Ammon's horn (tissue), 1 donor: ENCODE data around the gene BOD1L1.
A peak's percentile ranks its signal among the peaks of the same experiment; 100 is the strongest.

Source experiments
- DNase-seq: peaks from one replicate; pipeline ENCODE4 v3.0.0-alpha.2; 2016; ENCODE audit warnings: low spot score

The BOD1L1 gene

DNA sequence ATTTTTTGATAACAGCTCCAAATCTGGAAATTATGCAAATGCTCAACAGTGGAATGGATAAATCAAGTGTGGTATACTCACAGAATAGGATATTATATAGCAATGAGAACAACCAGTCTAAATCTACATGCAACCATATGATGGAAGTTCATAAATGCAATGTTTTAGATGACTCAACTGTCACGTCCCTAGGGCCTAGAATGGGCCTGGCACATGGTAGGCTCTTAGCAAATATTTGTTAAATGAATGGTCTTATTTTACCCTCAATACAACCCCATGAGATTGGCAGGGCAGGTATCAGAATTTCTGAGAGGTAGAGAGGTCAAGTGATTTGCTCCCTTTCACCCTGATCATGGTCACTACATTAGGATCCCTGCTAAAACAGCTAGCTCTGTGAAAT lies 68.6 kb downstream of the BOD1L1 start:
- DNase-seq: no peak

DNA sequence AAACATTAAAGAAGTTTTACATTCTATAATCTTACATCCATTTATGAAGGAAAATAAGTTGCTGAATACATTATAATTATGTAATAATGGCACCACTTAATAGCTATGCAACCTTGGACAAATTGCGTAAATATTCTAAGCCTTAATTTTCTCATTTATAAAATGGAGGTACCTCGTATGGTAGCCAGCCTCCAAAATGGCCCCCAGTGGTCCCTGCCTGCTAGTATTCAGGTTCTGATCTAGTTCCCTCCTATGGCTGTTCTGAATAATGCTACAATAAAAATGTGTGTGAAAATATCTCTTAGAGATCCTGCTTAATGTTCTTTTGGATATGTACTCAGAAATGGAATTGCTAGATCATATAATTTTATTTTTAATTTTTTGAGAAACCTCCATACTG lies 72.2 kb downstream of the BOD1L1 start:
- no peak for DNase-seq

DNA sequence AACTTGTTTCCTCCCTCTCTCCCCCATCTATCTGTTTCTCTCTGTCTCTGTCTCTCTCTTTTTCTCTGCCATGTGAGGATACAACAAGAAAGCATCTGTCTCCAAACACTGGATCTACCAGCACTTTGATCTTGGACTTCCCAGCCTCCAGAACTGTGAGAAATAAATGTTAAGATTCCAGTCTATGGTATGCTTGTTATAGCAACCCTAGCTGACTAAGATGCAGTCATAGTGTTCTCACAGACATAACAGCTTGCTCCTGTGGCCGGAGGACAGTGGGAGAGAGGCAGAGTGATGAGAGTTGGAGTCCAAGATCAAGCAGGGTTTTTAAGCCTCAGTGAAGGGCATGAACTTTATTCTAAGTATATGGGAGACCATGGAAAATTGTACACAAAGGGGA lies 74.4 kb downstream of the BOD1L1 start:
- no peak for DNase-seq

DNA sequence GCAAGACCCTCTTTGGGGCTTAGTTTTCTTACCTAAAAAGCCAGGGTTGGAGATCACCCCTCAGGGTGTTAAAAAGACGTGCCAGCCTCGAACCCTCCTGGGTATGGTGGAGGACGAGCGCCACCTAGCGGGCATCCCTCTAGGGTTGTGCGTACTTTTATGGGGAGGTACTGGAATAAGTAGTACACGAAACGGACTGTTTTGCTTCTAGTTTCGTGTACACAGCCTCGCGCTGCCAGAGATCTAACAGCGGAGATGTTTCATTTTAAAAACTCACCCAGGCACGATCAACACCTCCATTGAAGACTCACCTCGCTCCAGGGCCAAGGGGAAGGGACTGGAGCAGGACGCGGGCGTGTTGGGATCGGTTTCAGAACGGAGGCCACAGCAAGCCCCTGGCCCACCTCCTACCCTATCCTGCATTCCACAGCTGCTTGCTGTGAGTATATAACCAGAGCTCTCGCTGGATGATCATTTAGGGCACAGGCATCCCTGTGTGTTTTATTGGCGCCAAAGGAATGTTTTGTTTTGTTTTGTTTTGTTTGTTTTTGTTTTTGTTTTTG lies 78.5 kb downstream of the BOD1L1 start:
- peak; percentile 80 for DNase-seq

DNA sequence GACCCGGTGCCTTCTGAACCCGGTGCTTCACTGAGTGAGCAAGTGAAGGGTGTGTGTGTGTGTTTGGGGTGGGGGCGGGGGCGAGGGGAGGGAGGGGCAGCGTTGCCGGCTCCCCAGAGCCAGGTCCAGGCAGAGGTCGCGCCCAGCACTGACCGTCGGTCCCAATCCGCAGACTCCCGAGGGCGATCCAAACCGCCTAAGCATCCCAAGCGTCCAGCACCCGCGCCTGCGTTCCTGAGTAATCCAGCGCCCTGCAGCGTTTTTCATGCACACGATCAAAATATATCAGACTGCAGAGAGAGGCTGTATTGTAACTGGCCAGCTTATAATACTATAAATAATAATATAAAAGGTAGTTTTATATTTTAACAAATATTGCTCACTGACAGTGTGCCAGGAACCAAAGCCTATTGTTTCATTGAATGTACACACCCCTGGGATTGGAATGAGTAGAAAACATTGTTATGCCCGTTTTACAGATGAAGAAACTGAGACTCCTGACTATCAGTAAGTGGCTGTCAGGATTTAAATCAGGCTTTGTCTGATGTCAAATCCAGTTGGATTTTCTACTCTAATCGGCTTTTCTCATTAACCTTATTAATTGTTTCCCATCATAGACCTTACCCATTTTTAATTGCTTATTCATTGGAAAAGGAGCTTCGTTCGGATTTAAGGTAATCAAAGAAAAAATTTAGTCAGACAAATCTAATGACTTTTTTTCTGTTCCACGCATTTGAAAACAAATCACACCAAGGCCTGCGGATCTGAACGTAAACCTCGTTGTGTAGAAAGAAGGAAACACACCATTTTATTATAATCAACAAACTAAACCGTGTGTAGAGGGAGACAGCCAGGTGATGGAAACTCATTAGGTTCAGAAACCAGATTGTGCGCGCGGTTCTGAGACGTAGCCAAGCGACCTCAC lies 79.2 kb downstream of the BOD1L1 start:
- DNase-seq: no peak

DNA sequence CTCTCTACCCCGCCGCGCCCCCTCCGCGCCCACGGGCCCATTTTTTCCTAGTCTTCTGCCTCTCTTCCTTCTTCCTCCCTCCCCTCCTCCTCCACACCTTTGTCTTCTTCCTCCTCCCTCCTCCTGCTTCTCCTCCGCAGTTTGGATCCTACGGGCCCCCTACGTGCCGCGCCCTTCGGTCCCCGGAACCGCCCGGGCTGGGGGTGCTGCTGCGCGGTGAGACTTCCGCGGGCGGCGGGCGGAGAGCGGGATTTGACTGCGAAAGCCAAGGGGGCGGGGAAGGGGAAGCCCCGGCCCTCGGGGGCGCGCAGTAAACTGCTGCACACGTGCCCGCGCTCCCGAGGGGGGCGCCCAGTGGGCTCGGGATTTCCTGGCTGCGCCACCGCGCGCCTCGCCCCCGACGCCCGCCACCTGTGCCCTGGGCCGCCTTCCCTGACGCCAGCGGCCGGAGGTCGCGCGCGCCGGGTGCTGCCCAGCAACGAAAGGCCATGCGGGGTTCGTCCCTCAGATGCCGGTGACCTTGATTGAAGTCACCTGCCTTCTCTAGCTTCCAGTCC lies 80.0 kb downstream of the BOD1L1 start:
- no peak for DNase-seq

DNA sequence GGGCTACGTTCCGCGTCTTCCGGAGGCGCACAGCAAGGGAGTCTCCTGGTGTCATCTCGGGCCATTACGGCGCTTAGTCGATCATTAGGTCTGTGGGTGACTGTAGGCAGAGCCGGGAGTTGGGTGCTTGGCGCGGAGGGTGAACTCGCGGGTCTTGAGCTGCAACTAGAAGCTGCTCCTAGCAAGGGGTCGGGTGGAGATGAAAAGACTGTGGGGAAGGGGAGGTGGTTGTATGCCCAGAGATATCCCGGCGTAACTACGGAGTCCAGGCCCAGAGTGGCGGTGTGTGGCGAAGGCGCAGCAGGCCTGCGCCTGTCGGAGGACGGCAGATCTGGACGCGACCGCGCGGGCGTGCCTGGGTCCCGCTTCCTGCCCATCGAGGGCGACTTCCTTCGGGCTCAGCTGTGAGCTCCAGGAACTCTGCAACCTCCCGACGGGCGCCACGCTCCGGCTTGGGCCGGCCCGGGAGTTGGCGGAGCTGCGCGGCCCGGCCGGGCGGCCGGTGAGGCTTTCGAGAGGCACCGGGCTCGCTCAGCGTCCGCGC lies 80.5 kb downstream of the BOD1L1 start:
- no peak for DNase-seq

DNA sequence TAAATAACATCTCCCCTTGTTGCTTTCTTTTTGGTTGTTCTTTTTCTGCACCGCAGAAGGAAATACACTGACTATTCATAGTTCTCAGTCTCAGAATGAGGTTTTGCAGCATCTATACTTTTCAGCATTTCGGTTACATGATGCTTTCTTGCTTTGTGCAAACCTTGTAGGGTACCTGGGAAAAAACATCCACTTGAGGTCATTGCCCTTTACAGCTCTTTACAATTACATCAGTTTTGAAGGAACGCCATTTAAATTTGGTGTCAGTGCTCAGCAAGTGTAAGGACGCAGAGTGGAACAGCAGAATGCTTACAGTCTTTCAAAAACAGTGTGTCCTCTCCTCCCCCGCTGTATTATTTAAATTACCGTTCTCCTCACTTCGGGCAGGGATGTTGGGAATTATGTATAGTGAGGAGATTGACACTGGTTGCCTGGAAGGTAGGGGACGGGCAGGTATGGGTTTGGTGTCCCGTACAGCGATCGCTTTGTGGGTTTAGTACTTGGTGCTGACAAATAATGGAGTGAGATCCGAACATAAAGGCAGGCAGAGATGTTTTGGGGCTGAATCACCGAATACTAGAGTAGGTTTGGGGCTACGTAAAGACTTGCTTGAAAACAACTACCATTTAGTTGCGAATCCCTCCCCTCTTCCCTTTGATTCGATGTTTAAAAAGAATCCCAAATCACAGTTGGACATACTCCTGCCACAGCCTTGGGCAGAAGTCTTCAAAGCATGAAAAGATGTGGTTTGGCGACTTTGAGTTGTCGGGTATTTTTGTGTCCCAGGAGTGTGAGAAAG lies 81.2 kb downstream of the BOD1L1 start:
- DNase-seq: no peak

DNA sequence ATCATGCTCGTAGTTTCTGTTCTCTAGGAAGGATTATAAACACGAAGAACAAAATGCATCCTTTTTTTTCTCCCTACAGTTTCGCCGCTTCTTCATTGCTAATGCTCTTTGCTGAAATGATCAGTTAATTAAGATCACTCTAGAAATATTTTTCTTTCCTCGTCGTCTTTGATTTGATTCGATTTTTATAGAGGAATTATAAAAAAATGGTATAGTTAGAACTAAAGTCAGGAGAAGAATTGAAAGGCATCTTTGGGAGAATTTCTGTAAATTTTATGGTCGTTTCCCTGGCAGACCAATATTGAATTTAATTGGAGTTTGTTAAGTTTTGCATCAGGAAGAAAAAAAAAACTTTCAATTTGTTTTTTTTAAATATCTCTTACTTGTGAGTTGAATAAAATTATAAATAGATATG lies 82.1 kb downstream of the BOD1L1 start:
- DNase-seq: no peak

DNA sequence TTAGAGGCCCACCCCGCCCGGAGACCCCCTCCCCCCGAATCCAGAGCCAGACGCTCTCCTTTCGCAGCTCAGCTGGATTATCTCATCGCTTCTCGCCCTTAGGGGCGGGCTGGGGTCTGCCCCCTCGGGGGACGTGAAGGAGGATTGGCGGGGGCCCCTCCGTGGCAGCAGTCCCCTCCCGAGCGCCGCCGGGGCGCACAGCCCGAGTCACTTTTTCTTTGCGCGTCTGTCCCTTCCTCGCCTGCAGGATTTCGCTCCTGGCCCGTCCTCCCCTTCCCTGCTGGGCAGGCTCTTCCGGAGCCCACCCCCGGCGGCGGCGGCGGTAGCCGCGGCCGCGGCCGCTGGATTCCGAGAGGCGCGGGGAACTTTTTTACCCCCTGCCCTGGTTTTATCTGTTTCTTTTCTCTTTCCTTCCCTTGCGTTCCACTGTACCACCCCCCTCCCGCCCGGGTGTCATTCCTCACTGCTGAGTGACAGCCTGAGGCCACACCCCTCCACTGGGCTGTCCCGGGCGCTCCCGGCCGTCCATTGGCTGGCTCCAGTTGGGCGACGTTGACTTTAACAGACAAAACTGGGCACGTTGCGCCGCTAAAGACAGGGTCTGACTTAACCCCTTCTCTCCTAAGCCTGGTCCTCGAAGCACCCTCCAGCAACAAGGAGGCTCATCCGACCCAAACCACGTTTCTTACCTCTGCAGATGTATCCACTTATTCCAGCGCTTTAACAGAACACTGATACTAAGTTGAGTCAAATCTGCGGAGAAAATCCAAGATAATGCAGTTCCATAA lies 82.7 kb downstream of the BOD1L1 start:
- DNase-seq: peak; percentile 38

DNA sequence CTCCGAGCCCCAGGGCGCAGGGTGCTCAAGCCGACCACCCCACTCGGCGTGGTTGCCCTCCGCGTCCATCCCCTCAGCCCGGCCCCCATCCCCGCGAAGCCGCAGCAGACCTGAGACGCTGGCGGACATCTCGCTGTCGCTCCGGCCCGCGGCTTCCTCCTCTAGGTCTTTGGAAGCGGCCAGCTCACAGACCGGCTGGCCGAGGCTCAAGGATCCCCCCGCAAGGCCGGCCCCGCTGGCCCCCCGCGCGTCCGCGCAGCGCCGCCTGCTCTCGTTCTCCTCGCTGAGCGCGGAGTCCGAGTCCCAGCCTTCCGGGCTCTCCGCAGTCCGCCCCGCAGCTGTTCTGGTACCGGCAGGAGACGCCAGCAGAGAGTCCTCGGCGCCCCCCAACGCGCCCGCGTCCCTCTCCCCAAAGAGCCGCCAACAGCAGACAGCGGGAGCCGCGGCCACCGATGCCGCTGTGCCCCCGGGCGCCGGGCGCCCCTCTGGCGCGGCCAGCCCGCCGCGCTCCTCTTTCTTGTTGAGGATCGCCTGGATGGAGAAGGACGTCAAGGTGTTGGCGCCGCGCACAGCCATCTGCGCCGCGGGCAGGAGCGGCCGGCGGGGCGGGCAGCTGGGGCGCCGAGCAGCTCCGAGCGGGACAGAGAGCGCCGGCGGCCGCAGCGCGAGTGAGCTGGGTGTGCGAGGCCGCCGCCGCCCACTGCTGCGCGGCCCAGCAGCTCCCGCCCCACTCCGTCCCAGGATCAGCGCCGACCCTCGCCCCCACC lies 83.5 kb downstream of the BOD1L1 start, which contains the start of gene NKX3-2:
NKX3-2 (minus strand) TSS at position 670 of the 767 bp plus-strand sequence; CDS start at position 576, 94 bp downstream.
- no peak for DNase-seq

DNA sequence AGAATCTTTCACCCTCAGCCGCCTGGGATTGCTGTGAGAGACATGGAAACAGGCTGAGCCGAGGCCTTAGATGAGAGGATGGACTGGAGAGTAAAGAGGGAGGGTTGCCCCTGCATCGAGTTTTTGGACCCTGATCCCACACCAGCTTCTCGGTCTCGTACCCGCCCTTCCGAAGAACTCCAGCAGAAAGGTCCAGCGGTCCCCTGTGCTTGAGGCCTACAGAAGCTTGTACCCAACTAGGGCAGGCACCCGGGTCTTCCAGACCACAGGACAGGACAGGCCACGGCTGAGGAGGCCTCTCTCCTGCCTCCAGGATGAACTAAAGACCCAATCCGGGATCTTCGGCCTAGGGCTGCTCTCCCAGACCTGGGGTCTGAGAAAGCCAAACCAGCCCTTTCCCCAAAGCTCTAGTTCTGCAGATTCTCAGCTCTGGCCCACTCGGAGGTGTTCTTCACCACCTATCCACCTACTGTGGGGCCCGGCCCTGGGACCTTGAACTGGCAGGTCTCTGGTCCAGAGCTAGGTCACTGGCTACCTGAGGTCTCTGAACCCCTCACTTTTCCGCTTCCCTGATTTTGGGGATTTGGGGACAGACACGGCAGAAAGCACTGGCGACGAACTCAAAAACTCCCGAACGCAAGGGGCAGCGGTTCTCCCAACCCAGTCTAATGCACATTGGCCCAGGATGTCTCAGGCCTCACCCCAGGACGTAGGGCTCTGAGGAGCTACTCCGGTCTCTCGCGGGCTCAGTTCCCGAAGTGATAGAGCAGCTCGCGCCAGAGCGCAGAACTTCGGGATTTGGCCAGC lies 84.3 kb downstream of the BOD1L1 start:
- no peak for DNase-seq

DNA sequence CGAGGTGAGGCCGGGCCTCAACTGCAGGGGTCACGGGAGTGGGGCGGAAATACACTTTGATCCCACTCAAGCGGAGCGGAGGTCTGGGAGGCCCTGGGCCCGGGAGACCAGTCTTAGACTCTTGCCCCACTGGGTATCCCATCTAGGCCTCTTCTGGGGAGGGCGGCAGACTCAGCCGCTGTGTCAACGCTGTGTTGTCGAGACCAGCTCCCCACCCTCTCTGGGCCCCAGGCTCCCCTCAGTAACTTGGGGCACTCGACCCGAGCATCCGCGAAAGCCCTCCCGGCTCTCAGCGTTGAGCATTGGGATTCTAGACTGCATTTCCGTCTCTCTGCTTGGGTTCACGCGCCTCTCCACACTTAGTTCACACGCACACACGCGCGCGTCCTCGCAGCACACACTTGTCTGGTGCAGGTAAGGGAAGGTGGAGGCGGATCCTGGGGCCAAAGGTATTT lies 84.9 kb downstream of the BOD1L1 start:
- no peak for DNase-seq

DNA sequence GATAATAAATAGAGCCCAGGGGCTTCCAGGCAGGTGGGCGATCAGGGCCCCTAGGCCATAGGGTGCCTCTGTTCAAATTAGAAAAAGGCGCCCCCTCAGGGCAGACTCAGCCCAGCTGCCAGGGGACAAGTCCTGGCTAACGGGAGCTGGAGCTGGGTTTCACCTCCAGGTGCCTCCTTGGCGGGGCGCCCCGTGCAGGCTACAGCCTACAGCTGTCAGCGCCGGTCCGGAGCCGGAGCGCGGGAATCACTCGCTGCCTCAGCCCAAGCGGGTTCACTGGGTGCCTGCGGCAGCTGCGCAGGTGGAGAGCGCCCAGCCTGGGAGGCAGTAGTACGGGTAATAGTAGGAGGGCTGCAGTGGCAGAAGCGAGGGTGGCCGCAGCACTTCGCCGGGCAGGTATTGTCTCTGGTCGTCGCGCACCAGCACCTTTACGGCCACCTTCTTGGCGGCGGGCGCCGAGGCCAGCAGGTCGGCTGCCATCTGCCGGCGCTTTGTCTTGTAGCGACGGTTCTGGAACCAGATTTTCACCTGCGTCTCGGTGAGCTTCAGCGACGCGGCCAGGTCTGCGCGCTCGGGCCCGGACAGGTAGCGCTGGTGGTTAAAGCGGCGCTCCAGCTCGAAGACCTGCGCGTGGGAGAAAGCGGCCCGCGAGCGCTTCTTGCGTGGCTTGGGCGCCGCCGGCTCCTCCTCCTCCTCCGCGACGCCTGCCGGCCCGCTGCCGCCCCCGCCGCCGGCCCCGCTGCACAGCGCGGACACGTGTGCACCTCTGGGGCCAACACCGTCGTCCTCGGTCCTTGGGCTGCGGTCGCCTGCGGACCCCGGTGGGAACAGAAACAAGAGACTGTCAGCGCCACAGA lies 85.6 kb downstream of the BOD1L1 start:
- no peak for DNase-seq

DNA sequence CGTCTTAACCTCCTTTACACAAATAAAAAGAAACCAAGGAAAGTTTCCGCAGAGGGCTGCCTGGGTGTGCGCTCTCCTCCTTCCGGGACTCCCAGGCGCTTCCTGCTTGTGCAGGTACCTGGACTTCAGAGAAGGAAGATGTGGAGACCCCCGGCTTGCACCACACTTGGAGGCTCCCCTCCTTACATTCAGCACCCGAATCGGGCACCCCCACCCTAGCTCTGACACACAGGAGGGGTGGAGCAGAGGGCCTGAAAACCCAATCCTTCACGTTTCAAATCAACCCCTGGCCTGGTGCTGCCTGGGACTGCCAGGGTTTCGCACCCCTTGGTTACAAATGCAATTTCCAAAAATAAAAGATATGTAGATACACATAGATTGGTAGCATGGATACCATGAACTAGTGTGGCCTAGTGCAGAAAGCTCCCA lies 86.3 kb downstream of the BOD1L1 start:
- DNase-seq: no peak

DNA sequence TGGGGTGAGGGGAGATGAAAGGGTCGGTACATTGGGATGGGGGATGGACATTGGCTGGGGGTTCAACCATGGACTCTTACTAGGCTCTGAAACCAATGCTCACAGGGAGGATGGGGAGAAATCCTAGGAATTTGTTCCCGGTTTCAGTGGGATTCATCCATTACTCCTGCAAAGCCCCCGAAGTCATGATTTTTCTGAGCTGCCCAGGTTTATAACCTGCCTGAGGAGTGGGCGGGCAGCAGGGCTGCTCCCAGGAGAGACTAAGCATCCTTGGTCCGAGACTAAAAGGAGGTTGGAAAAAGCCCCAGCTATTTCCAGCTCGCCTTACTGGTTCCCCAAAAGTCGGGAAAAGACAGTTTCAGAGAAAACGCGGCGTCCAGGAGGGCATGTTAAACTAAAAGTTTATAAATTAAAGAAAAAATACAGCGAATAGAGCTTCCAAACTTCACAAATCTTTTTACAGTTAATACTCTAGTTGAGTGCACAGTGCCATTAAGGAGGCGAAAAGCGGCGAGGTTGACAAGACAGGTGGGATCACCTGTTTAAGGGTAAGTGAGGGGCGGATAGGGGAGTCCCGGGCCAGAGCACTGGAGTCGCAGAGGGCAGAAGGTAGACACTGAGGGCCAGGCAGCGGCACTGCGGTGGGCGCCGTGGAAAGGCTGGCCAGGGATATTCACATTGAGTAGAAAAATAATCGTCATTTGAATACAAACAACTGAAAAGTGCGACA lies 86.9 kb downstream of the BOD1L1 start:
- DNase-seq: no peak

DNA sequence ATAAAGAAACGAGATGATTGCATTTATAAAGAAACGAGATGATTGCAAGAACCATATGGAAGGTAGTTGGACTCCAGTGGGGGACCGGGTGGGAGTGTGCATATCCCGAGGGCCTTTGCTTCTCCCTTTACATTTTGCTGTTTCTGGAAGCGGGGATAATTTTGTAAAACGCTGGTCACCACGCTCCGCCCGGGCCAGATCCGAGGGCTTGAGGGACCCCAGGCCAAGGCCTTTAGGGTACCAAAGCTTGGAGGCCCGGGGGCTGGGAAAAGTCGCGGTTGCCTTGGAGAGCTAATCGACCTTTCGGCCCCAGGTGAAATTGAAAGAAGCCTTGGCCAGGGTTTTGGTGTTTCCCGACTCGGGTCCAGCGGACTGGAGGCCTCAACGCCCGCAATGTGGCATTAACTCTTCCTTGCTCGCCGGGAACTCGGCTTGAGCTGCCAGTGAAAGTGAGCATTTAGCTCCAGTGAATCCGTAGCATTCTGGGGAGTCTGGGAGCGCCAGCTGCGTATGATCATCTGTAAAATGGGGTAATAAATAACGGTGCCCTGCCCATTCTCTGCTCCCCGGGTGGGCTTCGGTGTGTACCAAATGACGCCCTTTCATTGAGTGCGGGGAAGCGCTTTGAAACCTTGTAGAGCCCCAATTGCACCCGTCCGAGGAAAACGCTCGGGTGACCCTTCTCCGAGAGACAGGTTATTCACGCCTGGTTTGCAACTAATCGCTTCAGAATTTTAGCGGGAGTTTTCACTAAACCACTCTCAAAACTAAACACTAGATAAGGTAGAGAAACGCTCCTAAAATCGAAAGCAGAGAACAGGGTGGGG lies 87.7 kb downstream of the BOD1L1 start:
- DNase-seq: no peak
